Astrocyte (in vitro differentiated cells and primary cell): ENCODE data around the gene RUNDC1. TPM values are rescaled to one million over a fixed set of nuclear protein-coding genes. Genes with fewer than 3 reads are reported as not detected.

ENCODE experiments used
- DNase-seq: peaks from one replicate; pipeline ENCODE4 v3.0.0-alpha.2; 2010; ENCODE audit warnings: low read depth
- FAIRE-seq: peaks from 2 replicates; lab custom pipeline; 2011; peaks lifted over from hg19 to GRCh38; lab: Jason Lieb, UNC
- H2AFZ ChIP-seq: 2 replicates; pipeline ENCODE4 v1.6.0; 2012; ENCODE audit warnings: low read depth, low read length, inconsistent platforms
- H3K27ac ChIP-seq: 2 replicates; pipeline ENCODE4 v1.5.1; 2011; ENCODE audit warnings: low read depth, low read length, inconsistent platforms
- H3K27me3 ChIP-seq: 2 replicates; pipeline ENCODE4 v1.6.0; 2011; ENCODE audit warnings: low read length, inconsistent platforms; ENCODE audit not compliant: insufficient read depth
- H3K36me3 ChIP-seq: 2 replicates; pipeline ENCODE4 v1.5.1; 2011; ENCODE audit warnings: low read length, inconsistent platforms; ENCODE audit not compliant: insufficient read depth
- H3K4me1 ChIP-seq: 2 replicates; pipeline ENCODE4 v1.5.1; 2011; ENCODE audit warnings: low read length, inconsistent platforms; ENCODE audit not compliant: insufficient read depth
- H3K4me2 ChIP-seq: 2 replicates; pipeline ENCODE4 v1.6.0; 2012; ENCODE audit warnings: low read length, inconsistent platforms
- H3K4me3 ChIP-seq: 2 replicates; pipeline ENCODE4 v1.5.1; 2011; ENCODE audit warnings: low read depth, mild to moderate bottlenecking, low read length, inconsistent platforms; ENCODE audit not compliant: insufficient read depth
- H3K79me2 ChIP-seq: 2 replicates; pipeline ENCODE4 v1.6.0; 2012; ENCODE audit warnings: mild to moderate bottlenecking, low read length, inconsistent platforms; ENCODE audit not compliant: insufficient read depth
- H3K9ac ChIP-seq: 2 replicates; pipeline ENCODE4 v1.6.0; 2012; ENCODE audit warnings: mild to moderate bottlenecking, low read length, inconsistent platforms
- H3K9me3 ChIP-seq: 2 replicates; pipeline ENCODE4 v1.5.1; 2012; ENCODE audit warnings: low read depth, mild to moderate bottlenecking, low read length, inconsistent platforms; ENCODE audit not compliant: insufficient read depth
- H4K20me1 ChIP-seq: 2 replicates; pipeline ENCODE4 v1.6.0; 2012; ENCODE audit warnings: low read length, inconsistent platforms; ENCODE audit not compliant: insufficient read depth
- H3K27ac Mint-ChIP-seq: one replicate; pipeline ENCODE4 v1.8.0; 2021; ENCODE audit warnings: mild to moderate bottlenecking, mixed read lengths; ENCODE audit not compliant: unreplicated experiment
- H3K27me3 Mint-ChIP-seq: one replicate; pipeline ENCODE4 v1.8.0; 2021; ENCODE audit warnings: low read depth, mixed read lengths; ENCODE audit not compliant: unreplicated experiment
- H3K36me3 Mint-ChIP-seq: one replicate; pipeline ENCODE4 v1.8.0; 2021; ENCODE audit warnings: low read depth, mixed read lengths; ENCODE audit not compliant: unreplicated experiment
- H3K4me1 Mint-ChIP-seq: one replicate; pipeline ENCODE4 v1.8.0; 2021; ENCODE audit warnings: low read depth, mixed read lengths; ENCODE audit not compliant: unreplicated experiment
- H3K4me3 Mint-ChIP-seq: one replicate; pipeline ENCODE4 v1.8.0; 2021; ENCODE audit warnings: mild to moderate bottlenecking, moderate library complexity, mixed read lengths; ENCODE audit not compliant: unreplicated experiment
- H3K9me3 Mint-ChIP-seq: one replicate; pipeline ENCODE4 v1.8.0; 2021; ENCODE audit warnings: mild to moderate bottlenecking, mixed read lengths; ENCODE audit not compliant: unreplicated experiment
- EZH2 ChIP-seq: IDR thresholded peaks from 2 replicates; pipeline ENCODE4 v1.6.1; 2012; ENCODE audit warnings: mild to moderate bottlenecking, low read length, inconsistent platforms; ENCODE audit not compliant: insufficient read depth
- total RNA-seq: library from RNA; stranded (reverse); gene quantifications from 2 replicates; pipeline ENCODE4 v1.2.1, GENCODE V29; 2021
- TF ChIP-seq, protein P1 (sequence below): IDR thresholded peaks from 2 replicates; pipeline ENCODE4 v1.5.1; 2011; ENCODE audit warnings: low read depth, mild to moderate bottlenecking, inconsistent platforms, low read length, moderate library complexity; ENCODE audit not compliant: insufficient read depth

RUNDC1 gene
- total RNA-seq, 1 donor from 2014 or later: 13.8 TPM

- Histone ChIP-seq H3K4me3 (no peak overlapping the region), H3K36me3 (no peaks in the 10 kb centered on the region), H2AFZ (no peak overlapping the region), H3K9ac (no peak overlapping the region), H3K9me3 (no peaks in the 10 kb centered on the region), H3K4me2 (no peak overlapping the region), H4K20me1 (no peaks in the 10 kb centered on the region), H3K4me1 (no peaks in the 10 kb centered on the region), H3K27ac (no peak overlapping the region), H3K79me2 (no peaks in the 10 kb centered on the region), H3K27me3 (no peaks in the 10 kb centered on the region)
- Mint-ChIP-seq H3K27me3 (peaks cover 2% of the 10 kb centered on the region), H3K36me3 (no peaks in the 10 kb centered on the region), H3K4me1 (peaks cover 11% of the 10 kb centered on the region), H3K9me3 (no peaks in the 10 kb centered on the region), H3K27ac (no peak overlapping the region), H3K4me3 (no peak overlapping the region)
- FAIRE-seq (no peak), DNase-seq (no peak)
- no peak for TF ChIP-seq EZH2
- TF ChIP-seq, protein P1, sequence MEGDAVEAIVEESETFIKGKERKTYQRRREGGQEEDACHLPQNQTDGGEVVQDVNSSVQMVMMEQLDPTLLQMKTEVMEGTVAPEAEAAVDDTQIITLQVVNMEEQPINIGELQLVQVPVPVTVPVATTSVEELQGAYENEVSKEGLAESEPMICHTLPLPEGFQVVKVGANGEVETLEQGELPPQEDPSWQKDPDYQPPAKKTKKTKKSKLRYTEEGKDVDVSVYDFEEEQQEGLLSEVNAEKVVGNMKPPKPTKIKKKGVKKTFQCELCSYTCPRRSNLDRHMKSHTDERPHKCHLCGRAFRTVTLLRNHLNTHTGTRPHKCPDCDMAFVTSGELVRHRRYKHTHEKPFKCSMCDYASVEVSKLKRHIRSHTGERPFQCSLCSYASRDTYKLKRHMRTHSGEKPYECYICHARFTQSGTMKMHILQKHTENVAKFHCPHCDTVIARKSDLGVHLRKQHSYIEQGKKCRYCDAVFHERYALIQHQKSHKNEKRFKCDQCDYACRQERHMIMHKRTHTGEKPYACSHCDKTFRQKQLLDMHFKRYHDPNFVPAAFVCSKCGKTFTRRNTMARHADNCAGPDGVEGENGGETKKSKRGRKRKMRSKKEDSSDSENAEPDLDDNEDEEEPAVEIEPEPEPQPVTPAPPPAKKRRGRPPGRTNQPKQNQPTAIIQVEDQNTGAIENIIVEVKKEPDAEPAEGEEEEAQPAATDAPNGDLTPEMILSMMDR: no peak
Measured at GRCh38 chr17:43039646-43040045, 59.3 kb downstream of the RUNDC1 start.

GRCh38 chr17:43040655-43041054 lies 60.3 kb downstream of the RUNDC1 start:
- peaks cover 2% of the 10 kb centered on the region for H3K27me3 Mint-ChIP-seq
- Histone ChIP-seq H3K9ac (no peak overlapping the region), H3K27me3 (no peaks in the 10 kb centered on the region), H3K4me2 (no peak overlapping the region), H4K20me1 (no peaks in the 10 kb centered on the region), H3K36me3 (peaks cover 3% of the 10 kb centered on the region), H3K4me1 (no peaks in the 10 kb centered on the region), H3K9me3 (no peaks in the 10 kb centered on the region), H3K27ac (no peak overlapping the region), H2AFZ (no peak overlapping the region), H3K4me3 (no peak overlapping the region), H3K79me2 (no peaks in the 10 kb centered on the region)
- peaks cover 8% of the 10 kb centered on the region for H3K4me1 Mint-ChIP-seq
- TF ChIP-seq EZH2: no peak
- TF ChIP-seq, protein P1: no peak
- no peak for FAIRE-seq
- no peak overlapping the region for H3K4me3 Mint-ChIP-seq
- no peak overlapping the region for H3K27ac Mint-ChIP-seq
- no peaks in the 10 kb centered on the region for H3K9me3 Mint-ChIP-seq
- no peaks in the 10 kb centered on the region for H3K36me3 Mint-ChIP-seq
- no peak for DNase-seq

- no peak overlapping the region for H3K4me3 ChIP-seq
- Mint-ChIP-seq H3K9me3 (no peaks in the 10 kb centered on the region), H3K4me1 (peaks cover 5% of the 10 kb centered on the region), H3K36me3 (no peaks in the 10 kb centered on the region), H3K4me3 (no peak overlapping the region), H3K27ac (no peak overlapping the region), H3K27me3 (peaks cover 2% of the 10 kb centered on the region)
- H3K4me1 ChIP-seq: no peaks in the 10 kb centered on the region
- DNase-seq (no peak), FAIRE-seq (no peak)
- TF ChIP-seq, protein P1: no peak
- TF ChIP-seq EZH2: no peak
- H3K79me2 ChIP-seq: no peaks in the 10 kb centered on the region
- H3K36me3 ChIP-seq: peaks cover 3% of the 10 kb centered on the region
- no peaks in the 10 kb centered on the region for H3K9me3 ChIP-seq
- H2AFZ ChIP-seq: peak overlapping the region; percentile 32
- no peak overlapping the region for H3K4me2 ChIP-seq
- H3K27me3 ChIP-seq: no peaks in the 10 kb centered on the region
- no peak overlapping the region for H3K27ac ChIP-seq
- H3K9ac ChIP-seq: no peak overlapping the region
- H4K20me1 ChIP-seq: no peaks in the 10 kb centered on the region
Measured at GRCh38 chr17:43042025-43042628, 61.8 kb downstream of the RUNDC1 start.
